HUES6 (cell line): ENCODE results near the gene FXN.
"Not testable (repeated sequence)": the region's sequence is repeated elsewhere in the genome, so short reads cannot be mapped to it uniquely, and the experiment has no call there.

Source experiments
- H3K27ac ChIP-seq: 2 replicates; pipeline ENCODE4 v1.7.0; 2013; ENCODE audit warnings: low read depth, mild to moderate bottlenecking, low read length, inconsistent platforms
- H3K27me3 ChIP-seq: 2 replicates; pipeline ENCODE4 v1.6.1; 2013; ENCODE audit warnings: low read length; ENCODE audit not compliant: control insufficient read depth, insufficient read depth
- H3K36me3 ChIP-seq: 2 replicates; pipeline ENCODE4 v1.6.1; 2013; ENCODE audit warnings: low read length; ENCODE audit not compliant: control insufficient read depth, insufficient read depth
- H3K4me1 ChIP-seq: 2 replicates; pipeline ENCODE4 v1.6.1; 2013; ENCODE audit warnings: low read length; ENCODE audit not compliant: control insufficient read depth, insufficient read depth
- H3K4me3 ChIP-seq: 2 replicates; pipeline ENCODE4 v1.5.1; 2013; ENCODE audit warnings: low read depth, low read length
- H3K9ac ChIP-seq: one replicate; pipeline ENCODE4 v1.6.1; 2013; ENCODE audit warnings: mild to moderate bottlenecking, low read length
- H3K9me3 ChIP-seq: 2 replicates; pipeline ENCODE4 v1.6.1; 2013; ENCODE audit warnings: low read depth, low read length; ENCODE audit not compliant: control insufficient read depth, insufficient read depth

The FXN gene

GRCh38 chr9:69046723-69047122, 11.2 kb downstream of the FXN start:
- no peaks in the 10 kb centered on the region for H3K9me3 ChIP-seq
- peaks cover 35% of the 10 kb centered on the region for H3K4me1 ChIP-seq
- no peak overlapping the region for H3K4me3 ChIP-seq
- no peak overlapping the region for H3K9ac ChIP-seq
- H3K27ac ChIP-seq = no peak overlapping the region
- peaks cover 36% of the 10 kb centered on the region for H3K36me3 ChIP-seq
- no peaks in the 10 kb centered on the region for H3K27me3 ChIP-seq

GRCh38 chr9:69047371-69047770, 11.8 kb downstream of the FXN start:
- Histone ChIP-seq H3K9ac (no peak overlapping the region), H3K27me3 (no peaks in the 10 kb centered on the region), H3K9me3 (no peaks in the 10 kb centered on the region), H3K4me1 (peaks cover 30% of the 10 kb centered on the region), H3K36me3 (peaks cover 39% of the 10 kb centered on the region), H3K27ac (no peak overlapping the region), H3K4me3 (no peak overlapping the region)

DNA sequence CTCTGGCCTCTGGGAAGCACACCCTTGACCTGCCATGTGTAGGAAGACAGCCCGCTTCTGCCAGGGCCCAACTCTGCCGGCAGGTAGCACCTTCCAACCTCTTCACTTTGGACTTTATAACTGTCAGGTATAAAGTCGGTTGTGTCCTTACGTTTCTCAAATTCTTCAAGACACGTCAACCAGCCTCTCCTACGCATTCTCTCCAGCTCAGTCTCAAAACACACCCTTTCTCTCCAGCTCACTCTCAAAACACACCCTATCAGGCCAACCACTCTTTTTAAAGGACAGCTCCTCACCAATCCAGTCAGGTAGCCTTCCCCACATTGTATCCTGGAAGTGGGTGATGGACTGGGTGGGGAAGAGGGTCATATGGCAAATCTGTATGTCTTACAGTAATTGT, 13.5 kb downstream of the FXN start:
- H3K4me3 ChIP-seq = no peak overlapping the region
- H3K9me3 ChIP-seq = no peaks in the 10 kb centered on the region
- H3K36me3 ChIP-seq = peaks cover 39% of the 10 kb centered on the region
- H3K4me1 ChIP-seq = peaks cover 21% of the 10 kb centered on the region
- no peaks in the 10 kb centered on the region for H3K27me3 ChIP-seq
- no peak overlapping the region for H3K27ac ChIP-seq
- H3K9ac ChIP-seq = no peak overlapping the region

DNA sequence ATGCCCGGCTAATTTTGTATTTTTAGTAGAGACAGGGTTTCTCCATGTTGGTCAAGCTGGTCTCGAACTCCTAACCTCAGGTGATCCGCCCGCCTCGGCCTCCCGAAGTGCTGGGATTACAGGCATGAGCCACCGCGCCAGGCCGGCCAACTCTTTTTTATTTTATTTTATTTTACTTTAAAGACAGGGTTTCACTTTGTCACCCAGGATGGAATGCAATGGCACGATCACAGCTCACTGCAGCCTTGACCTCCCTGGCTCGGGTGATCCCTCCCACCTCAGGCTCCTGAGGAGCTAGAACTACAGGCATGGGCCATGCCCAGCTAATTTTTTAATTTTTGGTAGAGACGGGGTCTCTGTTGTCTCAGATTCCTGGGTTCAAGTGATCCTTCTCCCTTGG, 15.4 kb downstream of the FXN start:
- peaks cover 45% of the 10 kb centered on the region for H3K36me3 ChIP-seq
- H3K4me3 ChIP-seq, H3K27ac ChIP-seq, H3K9me3 ChIP-seq, H3K27me3 ChIP-seq, H3K9ac ChIP-seq, H3K4me1 ChIP-seq: not testable (repeated sequence)

DNA sequence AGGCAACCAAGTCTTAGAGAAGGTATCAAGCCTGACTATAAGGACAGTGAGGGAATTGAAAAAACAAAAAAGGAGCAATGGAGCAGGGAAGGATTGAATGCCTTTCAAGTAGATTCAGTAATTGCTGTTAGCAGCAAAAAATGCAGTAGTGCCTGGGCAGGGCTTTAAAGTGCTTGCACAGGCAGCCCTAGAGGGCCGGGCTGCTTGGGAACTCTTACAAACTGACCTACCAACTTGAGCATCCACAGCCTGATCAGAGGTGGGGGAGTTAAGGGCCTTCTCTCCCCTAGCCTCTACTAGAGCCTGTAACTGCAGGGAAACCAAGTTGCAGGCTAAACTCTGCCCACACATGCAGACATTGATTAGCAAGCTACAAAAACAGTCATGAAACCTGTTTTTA, 19.4 kb downstream of the FXN start:
- Histone ChIP-seq H3K9ac (no peak overlapping the region), H3K36me3 (peaks cover 33% of the 10 kb centered on the region)

DNA sequence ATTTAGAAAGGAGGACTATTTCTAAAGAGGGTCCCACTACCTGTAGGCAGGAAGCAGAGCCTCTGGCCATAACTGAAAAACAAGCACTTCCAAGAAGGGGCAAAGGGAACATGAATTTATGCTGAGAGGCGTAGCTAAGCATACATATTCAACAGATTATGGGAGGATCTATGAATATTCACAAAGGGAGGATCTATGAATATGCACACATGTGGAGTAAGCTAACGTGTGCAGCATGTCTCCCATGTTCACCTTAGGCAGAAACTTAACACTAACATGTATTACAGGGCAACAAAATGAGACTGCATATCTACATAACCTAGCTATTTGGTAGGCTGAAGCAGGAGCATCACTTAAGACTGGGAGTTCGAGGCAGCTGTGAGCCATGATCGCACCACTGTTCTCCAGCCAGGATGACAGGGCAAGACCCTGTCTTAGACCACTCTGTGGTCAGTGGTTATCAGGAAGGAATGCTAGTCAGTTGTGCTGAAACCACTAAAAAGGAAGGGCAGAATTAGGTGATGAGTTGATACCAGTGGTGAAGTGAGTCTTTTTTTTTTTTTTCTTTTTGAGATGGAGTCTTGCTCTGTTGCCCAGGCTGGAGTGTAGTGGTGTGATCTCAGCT, 20.8 kb downstream of the FXN start:
- Histone ChIP-seq H3K9me3 (no peaks in the 10 kb centered on the region), H3K4me3 (no peak overlapping the region), H3K9ac (no peak overlapping the region), H3K36me3 (peaks cover 35% of the 10 kb centered on the region), H3K27me3 (no peaks in the 10 kb centered on the region), H3K27ac (no peak overlapping the region), H3K4me1 (peaks cover 6% of the 10 kb centered on the region; the same call in 1 of the 2 replicates)

More for the DNA sequence above, 19.4 kb downstream of the FXN start:
- H3K27ac ChIP-seq = no peak overlapping the region
- H3K27me3 ChIP-seq = no peaks in the 10 kb centered on the region
- no peaks in the 10 kb centered on the region for H3K9me3 ChIP-seq
- H3K4me1 ChIP-seq = no peaks in the 10 kb centered on the region; the same call in 1 of the 2 replicates
- no peak overlapping the region for H3K4me3 ChIP-seq

- Histone ChIP-seq H3K27ac (no peak overlapping the region), H3K4me3 (no peak overlapping the region), H3K9me3 (no peaks in the 10 kb centered on the region), H3K36me3 (peaks cover 33% of the 10 kb centered on the region), H3K27me3 (no peaks in the 10 kb centered on the region), H3K4me1 (peaks cover 6% of the 10 kb centered on the region; the same call in 1 of the 2 replicates), H3K9ac (no peak overlapping the region)
Measured at GRCh38 chr9:69058101-69058500, 22.5 kb downstream of the FXN start.

- Histone ChIP-seq H3K9me3 (no peaks in the 10 kb centered on the region), H3K27me3 (no peaks in the 10 kb centered on the region), H3K9ac (no peak overlapping the region), H3K36me3 (peaks cover 39% of the 10 kb centered on the region), H3K27ac (no peak overlapping the region), H3K4me3 (no peak overlapping the region), H3K4me1 (peaks cover 19% of the 10 kb centered on the region)
Measured at GRCh38 chr9:69060766-69061165, 25.2 kb downstream of the FXN start.

GRCh38 chr9:69062195-69062594, 26.6 kb downstream of the FXN start:
- H3K9ac ChIP-seq = no peak overlapping the region
- H3K9me3 ChIP-seq = no peaks in the 10 kb centered on the region
- H3K27ac ChIP-seq = no peak overlapping the region
- no peak overlapping the region for H3K4me3 ChIP-seq
- no peaks in the 10 kb centered on the region for H3K27me3 ChIP-seq
- H3K36me3 ChIP-seq = peaks cover 39% of the 10 kb centered on the region
- H3K4me1 ChIP-seq = peaks cover 27% of the 10 kb centered on the region

DNA sequence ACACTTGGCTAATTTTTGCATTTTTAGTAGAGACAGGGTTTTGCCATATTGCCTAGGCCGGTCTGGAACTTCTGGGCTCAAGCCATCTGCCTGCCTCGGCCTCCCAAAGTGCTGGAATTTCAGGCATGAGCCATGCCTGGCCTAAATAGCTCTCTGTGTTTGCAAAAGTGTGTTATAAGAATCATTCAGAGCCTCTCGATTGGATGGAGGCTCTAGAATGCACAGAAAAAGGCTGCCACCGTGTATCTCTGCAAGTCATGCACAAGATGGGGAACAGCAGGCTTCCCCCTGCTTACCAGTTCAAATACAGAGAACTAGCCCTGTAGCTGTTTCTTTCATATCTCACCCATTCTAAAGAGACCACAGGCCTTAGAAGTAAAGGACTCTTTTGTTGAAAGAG, 28.3 kb downstream of the FXN start:
- Histone ChIP-seq H3K27me3 (no peaks in the 10 kb centered on the region), H3K27ac (no peak overlapping the region), H3K4me3 (no peak overlapping the region), H3K36me3 (peaks cover 41% of the 10 kb centered on the region), H3K9ac (no peak overlapping the region), H3K9me3 (no peaks in the 10 kb centered on the region), H3K4me1 (peaks cover 27% of the 10 kb centered on the region)

GRCh38 chr9:69065660-69066059, 30.1 kb downstream of the FXN start:
- Histone ChIP-seq H3K9ac (no peak overlapping the region), H3K36me3 (peaks cover 51% of the 10 kb centered on the region), H3K4me1 (peaks cover 23% of the 10 kb centered on the region), H3K9me3 (no peaks in the 10 kb centered on the region), H3K4me3 (no peak overlapping the region), H3K27ac (no peak overlapping the region), H3K27me3 (no peaks in the 10 kb centered on the region)

GRCh38 chr9:69066955-69067354, 31.4 kb downstream of the FXN start:
- Histone ChIP-seq H3K9ac (no peak overlapping the region), H3K27me3 (no peaks in the 10 kb centered on the region), H3K4me3 (no peak overlapping the region), H3K9me3 (no peaks in the 10 kb centered on the region), H3K27ac (no peak overlapping the region), H3K4me1 (peaks cover 21% of the 10 kb centered on the region), H3K36me3 (peaks cover 55% of the 10 kb centered on the region)
